ENCODE measurements around the gene TRUB1.

Gene TRUB1

DNA sequence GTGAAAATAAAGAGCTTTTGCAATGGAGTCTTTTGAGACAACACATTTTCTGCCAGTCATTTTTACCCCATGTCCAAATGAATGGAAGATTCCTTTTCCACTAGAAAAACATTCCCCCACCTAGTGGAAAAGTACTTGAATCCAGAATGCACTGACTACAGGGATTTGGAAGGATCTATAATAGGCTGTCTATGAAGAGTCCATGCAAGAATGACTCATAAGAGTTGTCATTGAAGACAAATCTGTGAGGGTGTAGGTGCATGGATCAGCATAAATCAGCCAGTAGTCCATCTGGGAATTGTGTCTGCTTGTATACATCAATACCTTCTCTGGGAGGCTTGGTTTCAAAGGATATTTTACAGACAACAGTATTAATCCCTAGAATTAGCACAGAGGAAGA is 32.5 kb upstream of the TRUB1 start:
- Histone ChIP-seq H3K27me3 (ENCODE audit: low read depth, low read length) (no peaks in the 10 kb centered on the region), H3K27ac (ENCODE audit: low read length) (no peak overlapping the region), H3K4me2 (ENCODE audit: low read length) (no peak overlapping the region), H3K9me3 (ENCODE audit: insufficient read depth, low read length) (no peaks in the 10 kb centered on the region), H3K36me3 (replicated peaks; ENCODE audit: low read depth, low read length) (no peaks in the 10 kb centered on the region), H3K9ac (ENCODE audit: low read length) (no peak overlapping the region), H2AFZ (ENCODE audit: low read depth, low read length) (no peak overlapping the region), H3K4me3 (ENCODE audit: low read length) (no peak overlapping the region), H4K20me1 (ENCODE audit: insufficient read depth, low read length) (no peaks in the 10 kb centered on the region), H3K4me1 (ENCODE audit: low read length) (peaks cover 9% of the 10 kb centered on the region; the same call in 1 of the 2 replicates), H3K79me2 (ENCODE audit: low read length) (no peaks in the 10 kb centered on the region)
- TF ChIP-seq, protein P1, sequence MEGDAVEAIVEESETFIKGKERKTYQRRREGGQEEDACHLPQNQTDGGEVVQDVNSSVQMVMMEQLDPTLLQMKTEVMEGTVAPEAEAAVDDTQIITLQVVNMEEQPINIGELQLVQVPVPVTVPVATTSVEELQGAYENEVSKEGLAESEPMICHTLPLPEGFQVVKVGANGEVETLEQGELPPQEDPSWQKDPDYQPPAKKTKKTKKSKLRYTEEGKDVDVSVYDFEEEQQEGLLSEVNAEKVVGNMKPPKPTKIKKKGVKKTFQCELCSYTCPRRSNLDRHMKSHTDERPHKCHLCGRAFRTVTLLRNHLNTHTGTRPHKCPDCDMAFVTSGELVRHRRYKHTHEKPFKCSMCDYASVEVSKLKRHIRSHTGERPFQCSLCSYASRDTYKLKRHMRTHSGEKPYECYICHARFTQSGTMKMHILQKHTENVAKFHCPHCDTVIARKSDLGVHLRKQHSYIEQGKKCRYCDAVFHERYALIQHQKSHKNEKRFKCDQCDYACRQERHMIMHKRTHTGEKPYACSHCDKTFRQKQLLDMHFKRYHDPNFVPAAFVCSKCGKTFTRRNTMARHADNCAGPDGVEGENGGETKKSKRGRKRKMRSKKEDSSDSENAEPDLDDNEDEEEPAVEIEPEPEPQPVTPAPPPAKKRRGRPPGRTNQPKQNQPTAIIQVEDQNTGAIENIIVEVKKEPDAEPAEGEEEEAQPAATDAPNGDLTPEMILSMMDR (IDR thresholded peaks at IDR 0.05; ENCODE audit: low read depth, low read length): no peak
- TF ChIP-seq EZH2phosphoT487 (IDR thresholded peaks at IDR 0.05; ENCODE audit: low read depth): no peak

GRCh38 chr10:114906981-114907380 is 31.0 kb upstream of the TRUB1 start:
- H3K9ac ChIP-seq (ENCODE audit: low read length): no peak overlapping the region
- no peaks in the 10 kb centered on the region for H3K36me3 ChIP-seq (replicated peaks; ENCODE audit: low read depth, low read length)
- H3K4me2 ChIP-seq (ENCODE audit: low read length): no peak overlapping the region
- H2AFZ ChIP-seq (ENCODE audit: low read depth, low read length): no peak overlapping the region
- H3K9me3 ChIP-seq (ENCODE audit: insufficient read depth, low read length): no peaks in the 10 kb centered on the region
- TF ChIP-seq EZH2phosphoT487 (IDR thresholded peaks at IDR 0.05; ENCODE audit: low read depth): no peak
- TF ChIP-seq, protein P1 (IDR thresholded peaks at IDR 0.05; ENCODE audit: low read depth, low read length): no peak
- H3K4me1 ChIP-seq (ENCODE audit: low read length): peaks cover 9% of the 10 kb centered on the region; the same call in 1 of the 2 replicates
- no peak overlapping the region for H3K27ac ChIP-seq (ENCODE audit: low read length)
- H3K79me2 ChIP-seq (ENCODE audit: low read length): no peaks in the 10 kb centered on the region
- H4K20me1 ChIP-seq (ENCODE audit: insufficient read depth, low read length): no peaks in the 10 kb centered on the region
- H3K27me3 ChIP-seq (ENCODE audit: low read depth, low read length): no peaks in the 10 kb centered on the region
- no peak overlapping the region for H3K4me3 ChIP-seq (ENCODE audit: low read length)

GRCh38 chr10:114908896-114909295 is 29.1 kb upstream of the TRUB1 start:
- Histone ChIP-seq H3K27me3 (ENCODE audit: low read depth, low read length) (no peaks in the 10 kb centered on the region), H3K4me3 (ENCODE audit: low read length) (no peak overlapping the region), H3K27ac (ENCODE audit: low read length) (no peak overlapping the region), H3K4me1 (ENCODE audit: low read length) (peaks cover 14% of the 10 kb centered on the region), H3K79me2 (ENCODE audit: low read length) (no peaks in the 10 kb centered on the region), H3K9ac (ENCODE audit: low read length) (no peak overlapping the region), H3K36me3 (replicated peaks; ENCODE audit: low read depth, low read length) (no peaks in the 10 kb centered on the region), H3K9me3 (ENCODE audit: insufficient read depth, low read length) (no peaks in the 10 kb centered on the region), H3K4me2 (ENCODE audit: low read length) (no peak overlapping the region), H2AFZ (ENCODE audit: low read depth, low read length) (no peak overlapping the region), H4K20me1 (ENCODE audit: insufficient read depth, low read length) (no peaks in the 10 kb centered on the region)
- TF ChIP-seq, protein P1 (IDR thresholded peaks at IDR 0.05; ENCODE audit: low read depth, low read length): no peak
- TF ChIP-seq EZH2phosphoT487 (IDR thresholded peaks at IDR 0.05; ENCODE audit: low read depth): no peak

DNA sequence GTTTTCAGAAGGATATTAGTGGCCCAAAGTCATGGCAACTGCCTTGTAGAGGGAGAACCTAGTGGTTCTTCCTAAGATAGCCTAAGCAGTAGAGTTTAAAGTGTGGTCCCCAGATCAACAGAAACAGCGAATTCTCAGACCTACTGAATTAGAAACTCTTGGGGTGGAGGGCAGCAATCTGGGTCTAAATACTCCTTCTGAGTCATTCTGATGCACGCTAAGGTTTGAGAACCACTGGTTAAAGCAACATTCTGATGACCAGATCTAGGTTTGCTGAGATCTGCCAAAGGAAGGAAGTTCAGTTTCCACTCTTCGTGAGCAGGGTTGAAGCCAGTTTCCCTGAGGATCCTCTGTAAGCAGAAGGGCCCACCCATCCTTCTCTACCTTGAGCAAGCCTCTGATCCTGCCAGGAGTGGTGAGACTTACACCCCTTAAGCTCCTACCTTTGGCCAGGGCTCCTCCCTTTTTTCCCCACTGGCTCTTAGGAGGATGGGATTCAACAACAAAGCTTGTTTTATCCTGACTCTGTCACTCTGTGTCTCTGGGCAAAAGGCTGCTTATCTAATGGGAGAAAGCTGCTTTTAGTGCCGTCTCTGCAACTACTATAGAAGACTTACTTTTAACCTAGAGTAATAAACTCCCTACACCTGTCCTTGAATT is 26.8 kb upstream of the TRUB1 start:
- H3K9me3 ChIP-seq (ENCODE audit: insufficient read depth, low read length): no peaks in the 10 kb centered on the region
- no peak overlapping the region for H3K27ac ChIP-seq (ENCODE audit: low read length)
- H3K4me3 ChIP-seq (ENCODE audit: low read length): no peak overlapping the region
- no peaks in the 10 kb centered on the region for H3K36me3 ChIP-seq (replicated peaks; ENCODE audit: low read depth, low read length)
- TF ChIP-seq, protein P1 (IDR thresholded peaks at IDR 0.05; ENCODE audit: low read depth, low read length): no peak
- TF ChIP-seq EZH2phosphoT487 (IDR thresholded peaks at IDR 0.05; ENCODE audit: low read depth): no peak
- H3K27me3 ChIP-seq (ENCODE audit: low read depth, low read length): no peaks in the 10 kb centered on the region
- no peaks in the 10 kb centered on the region for H4K20me1 ChIP-seq (ENCODE audit: insufficient read depth, low read length)
- no peaks in the 10 kb centered on the region for H3K79me2 ChIP-seq (ENCODE audit: low read length)
- H3K4me2 ChIP-seq (ENCODE audit: low read length): no peak overlapping the region
- no peak overlapping the region for H3K9ac ChIP-seq (ENCODE audit: low read length)
- no peak overlapping the region for H2AFZ ChIP-seq (ENCODE audit: low read depth, low read length)
- peaks cover 17% of the 10 kb centered on the region for H3K4me1 ChIP-seq (ENCODE audit: low read length)

Measured in OCI-LY3 (cell line).